B cell (primary cell): ENCODE measurements around the gene RYK. TPM values are rescaled to one million over a fixed set of nuclear protein-coding genes. Genes with fewer than 3 reads are reported as not detected.

Source experiments
- ATAC-seq: fragments of 200-7000 bp; cut with Tn5 transposase; one replicate; pipeline ENCODE4 v1.10.0; 2021; ENCODE audit warnings: low read depth, mild to moderate bottlenecking, moderate number of reproducible peaks, moderate library complexity
- CTCF ChIA-PET: fragments of 350-600 bp; sonication (Branson Sonifier 250); formaldehyde crosslinking; loops from one replicate; lab custom pipeline; 2021; ENCODE audit warnings: antibody characterized with exemption, inconsistent platforms; lab: Charles Lee
- POLR2A ChIA-PET: fragments of 350-600 bp; sonication (Branson Sonifier 250); formaldehyde crosslinking; loops from one replicate; lab custom pipeline; 2021; ENCODE audit warnings: antibody characterized with exemption; lab: Charles Lee
- DNase-seq: peaks from one replicate; pipeline ENCODE4 v3.0.0; 2013
- H2AFZ ChIP-seq: 2 replicates; pipeline ENCODE4 v1.6.1; 2012; ENCODE audit warnings: mild to moderate bottlenecking, low read depth, low read length; ENCODE audit not compliant: insufficient read depth, poor library complexity, severe bottlenecking
- H3K27ac ChIP-seq, 2 donors: 1 replicate in 1 of 2; 2 replicates in 1 of 2; pipeline ENCODE4 v1.5.1; 2012 to 2013; ENCODE audit warnings: low read length in 2 of 2, mild to moderate bottlenecking in 2 of 2, moderate library complexity in 1 of 2
- H3K27me3 ChIP-seq, 4 experiments: fragments of 200-600 bp in 1 of 4; sonication (generic) in 1 of 4; replicated peaks in 1 of 4; 1 replicate in 2 of 4; 2 replicates in 2 of 4; pipeline versions ENCODE4 v1.6.1 to v1.7.0; 2013 to 2016; ENCODE audit warnings: low read length in 3 of 4, mild to moderate bottlenecking in 2 of 4, mixed read lengths in 1 of 4, moderate library complexity in 1 of 4; ENCODE audit not compliant: insufficient read depth in 4 of 4, control insufficient read depth in 3 of 4; ENCODE audit errors: control extremely low read depth in 1 of 4
- H3K36me3 ChIP-seq, 2 experiments: replicated peaks in 1 of 2; 1 replicate in 1 of 2; 2 replicates in 1 of 2; pipeline versions ENCODE4 v1.6.1 to v1.7.1; 2013; ENCODE audit warnings: low read length in 1 of 2; ENCODE audit not compliant: insufficient read depth in 2 of 2, control insufficient read depth in 1 of 2; ENCODE audit errors: control extremely low read depth in 1 of 2, extremely low read depth in 1 of 2
- H3K4me1 ChIP-seq, 2 donors: fragments of 200-600 bp in 1 of 2; sonication (generic) in 1 of 2; 1 replicate in 1 of 2; 2 replicates in 1 of 2; pipeline versions ENCODE4 v1.5.1 to v1.6.1; 2013 to 2017; ENCODE audit warnings: low read length in 2 of 2; ENCODE audit not compliant: control insufficient read depth in 2 of 2, insufficient read depth in 2 of 2
- H3K4me2 ChIP-seq: replicated peaks from 2 replicates; pipeline ENCODE3; 2012; ENCODE audit warnings: mild to moderate bottlenecking, low read depth, low read length; ENCODE audit not compliant: poor library complexity, severe bottlenecking
- H3K4me3 ChIP-seq, 5 experiments: fragments of 200-600 bp in 1 of 5; sonication (generic) in 1 of 5; 1 replicate in 3 of 5; 2 replicates in 2 of 5; pipeline versions ENCODE4 v1.5.1 to v1.7.0; 2011 to 2016; ENCODE audit warnings: low read length in 4 of 5, mild to moderate bottlenecking in 4 of 5, low read depth in 2 of 5, control low read depth in 1 of 5, moderate library complexity in 1 of 5; ENCODE audit not compliant: insufficient read depth in 1 of 5; ENCODE audit errors: control extremely low read depth in 1 of 5, extremely low read depth in 1 of 5
- H3K79me2 ChIP-seq: fragments of 200-600 bp; sonication (generic); one replicate; pipeline ENCODE4 v1.6.0; 2016; ENCODE audit warnings: low read length; ENCODE audit not compliant: control insufficient read depth, insufficient read depth
- H3K9ac ChIP-seq: fragments of 200-600 bp; sonication (generic); 2 replicates; pipeline ENCODE4 v1.6.1; 2017; ENCODE audit warnings: mild to moderate bottlenecking, low read length, moderate library complexity
- H3K9me3 ChIP-seq, 3 donors: one replicate each; pipeline versions ENCODE4 v1.6.1 to v1.7.1; 2013; ENCODE audit warnings: low read length in 2 of 3; ENCODE audit not compliant: control insufficient read depth in 2 of 3, insufficient read depth in 1 of 3; ENCODE audit errors: control extremely low read depth in 1 of 3
- H4K20me1 ChIP-seq: 2 replicates; pipeline ENCODE4 v1.6.0; 2012; ENCODE audit warnings: mild to moderate bottlenecking, low read length; ENCODE audit not compliant: insufficient read depth, control insufficient read depth, poor library complexity, severe bottlenecking
- H3K27ac Mint-ChIP-seq: one replicate; pipeline ENCODE4 v1.8.0; 2021; ENCODE audit warnings: mixed read lengths
- H3K27me3 Mint-ChIP-seq: one replicate; pipeline ENCODE4 v1.8.0; 2021; ENCODE audit warnings: mixed read lengths
- H3K4me1 Mint-ChIP-seq: one replicate; pipeline ENCODE4 v1.8.0; 2021; ENCODE audit warnings: mixed read lengths
- H3K4me3 Mint-ChIP-seq: one replicate; pipeline ENCODE4 v1.8.0; 2021; ENCODE audit warnings: mixed read lengths
- H3K9me3 Mint-ChIP-seq: one replicate; pipeline ENCODE4 v1.8.0; 2022; ENCODE audit warnings: mixed read lengths; ENCODE audit not compliant: insufficient read depth
- EZH2 ChIP-seq: IDR thresholded peaks from 2 replicates; pipeline ENCODE4 v1.6.1; 2012; ENCODE audit warnings: borderline replicate concordance, low read depth, mild to moderate bottlenecking, moderate library complexity, low read length; ENCODE audit not compliant: insufficient read depth, poor library complexity, severe bottlenecking
- WGBS: methylation state at CpG from one replicate; pipeline ENCODE4 v1.1.5; 2013; ENCODE audit warnings: missing lambda C conversion rate; ENCODE audit not compliant: insufficient coverage; 5-methylcytosine and 5-hydroxymethylcytosine counted together
- intact Hi-C: fragments of 100-400 bp; cut with micrococcal nuclease; formaldehyde crosslinking; loops from one replicate; pipeline ENCODE4 v1.10.0; 2022
- polyA plus RNA-seq: library from polyadenylated mRNA; depleted of rRNA; stranded (reverse); fragments of >200 nt; gene quantifications from 2 replicates; pipeline ENCODE4 v1.2.3, GENCODE V29; 2012
- total RNA-seq, 2 donors: library from RNA; stranded (reverse); fragments of 120-200 nt in 1 of 2; gene quantifications; 1 replicate in 1 of 2; 2 replicates in 1 of 2; pipeline versions ENCODE4 v1.2.3 to v1.2.4, GENCODE V29; 2013 to 2022
- TF ChIP-seq, protein P1 (sequence below): fragments of 200-600 bp; IDR thresholded peaks from one replicate; pipeline ENCODE4 v1.8.0; 2022; ENCODE audit warnings: antibody characterized with exemption, mild to moderate bottlenecking

Gene RYK
- total and polyA plus RNA-seq, 2 donors (not counting 1 experiment from before 2014, with no cell fraction given), result 16.9 to 67.7 TPM

DNA sequence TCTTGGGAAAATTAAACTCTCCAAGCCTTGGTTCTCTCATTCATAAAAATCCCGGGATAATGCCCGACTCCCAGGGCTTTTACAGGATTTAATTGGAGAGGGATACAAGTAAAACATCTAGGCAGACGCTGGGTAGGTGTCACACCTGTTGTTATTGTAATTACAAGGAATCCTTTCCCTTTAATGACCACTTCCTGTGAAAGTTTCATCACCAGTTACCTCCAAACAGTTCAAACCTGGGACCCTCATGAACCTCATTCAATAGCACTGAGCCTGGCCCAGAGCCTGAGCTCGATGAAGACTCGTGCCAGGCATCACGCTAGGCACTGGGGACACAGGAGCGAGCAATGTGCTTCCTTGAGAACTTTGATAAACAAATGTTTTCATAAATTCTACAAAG lies 2.1 kb upstream of the RYK start:
- DNase-seq (no peak), ATAC-seq (no peak)
- peaks cover 44% of the 10 kb centered on the region for H3K4me1 Mint-ChIP-seq
- no peak overlapping the region for H2AFZ ChIP-seq
- H3K27me3 Mint-ChIP-seq, result no peaks in the 10 kb centered on the region
- TF ChIP-seq, protein P1, sequence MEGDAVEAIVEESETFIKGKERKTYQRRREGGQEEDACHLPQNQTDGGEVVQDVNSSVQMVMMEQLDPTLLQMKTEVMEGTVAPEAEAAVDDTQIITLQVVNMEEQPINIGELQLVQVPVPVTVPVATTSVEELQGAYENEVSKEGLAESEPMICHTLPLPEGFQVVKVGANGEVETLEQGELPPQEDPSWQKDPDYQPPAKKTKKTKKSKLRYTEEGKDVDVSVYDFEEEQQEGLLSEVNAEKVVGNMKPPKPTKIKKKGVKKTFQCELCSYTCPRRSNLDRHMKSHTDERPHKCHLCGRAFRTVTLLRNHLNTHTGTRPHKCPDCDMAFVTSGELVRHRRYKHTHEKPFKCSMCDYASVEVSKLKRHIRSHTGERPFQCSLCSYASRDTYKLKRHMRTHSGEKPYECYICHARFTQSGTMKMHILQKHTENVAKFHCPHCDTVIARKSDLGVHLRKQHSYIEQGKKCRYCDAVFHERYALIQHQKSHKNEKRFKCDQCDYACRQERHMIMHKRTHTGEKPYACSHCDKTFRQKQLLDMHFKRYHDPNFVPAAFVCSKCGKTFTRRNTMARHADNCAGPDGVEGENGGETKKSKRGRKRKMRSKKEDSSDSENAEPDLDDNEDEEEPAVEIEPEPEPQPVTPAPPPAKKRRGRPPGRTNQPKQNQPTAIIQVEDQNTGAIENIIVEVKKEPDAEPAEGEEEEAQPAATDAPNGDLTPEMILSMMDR, result no peak
- no peak for TF ChIP-seq EZH2
- no peak overlapping the region for H3K9ac ChIP-seq
- H3K4me1 ChIP-seq, result peaks cover 19 to 27% of the 10 kb centered on the region in 2 donors
- CTCF ChIA-PET, result interaction anchor here (1.0 to 1.5 kb wide), 2 partner anchors 15 to 40 kb away, joined by 3 to 4 read pairs; no protein-coding TSS in a partner anchor
- H3K9me3 Mint-ChIP-seq, result no peaks in the 10 kb centered on the region
- H3K4me3 ChIP-seq, result no peak overlapping the region
- no peak overlapping the region for H3K27ac ChIP-seq
- no peaks in the 10 kb centered on the region for H3K27me3 ChIP-seq
- no peaks in the 10 kb centered on the region for H3K9me3 ChIP-seq
- H3K79me2 ChIP-seq, result peaks cover 26% of the 10 kb centered on the region
- H3K4me3 Mint-ChIP-seq, result no peak overlapping the region
- intact Hi-C loops, result loop anchor here (5.0 to 10.0 kb wide), 3 partner anchors 445 to 1838 kb away; partner anchors contain the start of genes DNAJC13, NPHP3 and SRPRB
- H3K27ac Mint-ChIP-seq, result no peak overlapping the region
- H4K20me1 ChIP-seq, result peaks cover 18% of the 10 kb centered on the region
- POLR2A ChIA-PET, result no interaction called here
- H3K4me2 ChIP-seq, result no peak overlapping the region
- 100% methylated on average over 4 of the region's 7 CpGs for WGBS
- no peaks in the 10 kb centered on the region for H3K36me3 ChIP-seq

DNA sequence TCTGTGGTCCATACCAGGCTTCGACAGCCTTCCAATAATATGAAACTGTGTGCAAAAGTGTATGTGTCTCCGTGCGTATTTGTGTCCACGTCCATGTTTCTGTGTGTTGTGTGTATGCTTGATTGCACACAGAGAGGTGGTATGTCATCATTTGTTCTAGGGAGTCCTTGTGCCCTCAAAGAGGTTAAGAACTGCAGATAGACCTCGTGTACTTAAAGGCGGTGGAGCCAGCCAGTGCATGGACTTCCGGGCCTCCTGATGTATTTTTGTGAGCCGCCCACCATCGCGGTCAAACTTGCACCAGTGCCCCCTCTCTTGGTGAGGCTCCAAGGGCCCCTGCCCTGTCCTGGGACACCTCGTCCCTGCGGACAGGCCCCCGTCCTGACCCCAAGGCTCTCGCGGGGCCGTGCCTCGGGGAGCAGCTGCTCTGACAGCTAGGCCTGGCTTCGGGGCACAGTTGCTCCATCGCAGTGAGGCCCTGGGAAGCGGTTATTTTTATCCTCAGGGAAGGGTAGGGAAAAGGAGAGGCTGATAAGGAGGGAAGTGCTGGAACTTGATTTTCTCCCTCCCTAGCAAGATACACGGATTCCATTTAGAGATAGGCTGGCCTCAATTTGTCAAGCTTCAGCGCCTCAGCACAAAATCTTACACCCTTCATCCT lies 1.2 kb upstream of the RYK start:
- no peaks in the 10 kb centered on the region for H3K27me3 ChIP-seq
- H3K9me3 ChIP-seq, result no peaks in the 10 kb centered on the region
- peaks cover 50% of the 10 kb centered on the region for H3K4me1 Mint-ChIP-seq
- H2AFZ ChIP-seq, result no peak overlapping the region
- TF ChIP-seq EZH2, result no peak
- TF ChIP-seq, protein P1, result no peak
- no peak overlapping the region for H3K27ac ChIP-seq
- no peaks in the 10 kb centered on the region for H3K36me3 ChIP-seq
- ChIA-PET POLR2A (no interaction called here), CTCF (interaction anchor here (1.0 to 1.7 kb wide), 3 partner anchors 15 to 234 kb away, joined by 3 to 5 read pairs (median 4); partner anchors contain the start of genes ANAPC13 and CEP63)
- no peak for ATAC-seq
- H3K4me1 ChIP-seq, result peaks cover 26 to 30% of the 10 kb centered on the region in 2 donors
- H3K79me2 ChIP-seq, result peaks cover 35% of the 10 kb centered on the region
- H3K27ac Mint-ChIP-seq, result peak overlapping the region; percentile 61
- peak overlapping the region; percentile 68 for H3K4me3 Mint-ChIP-seq
- no peak for DNase-seq
- no peak overlapping the region for H3K9ac ChIP-seq
- H4K20me1 ChIP-seq, result peaks cover 26% of the 10 kb centered on the region
- H3K9me3 Mint-ChIP-seq, result no peaks in the 10 kb centered on the region
- H3K4me3 ChIP-seq, result no peak overlapping the region
- H3K27me3 Mint-ChIP-seq, result no peaks in the 10 kb centered on the region
- intact Hi-C loops, result loop anchor here (2.0 to 10.0 kb wide), 5 partner anchors 27 to 1837 kb away; partner anchors contain the start of genes DNAJC13, NPHP3 and SRPRB
- no peak overlapping the region for H3K4me2 ChIP-seq
- WGBS, result 95% methylated on average over 17 of the region's 22 CpGs
